ENCODE data around the gene PTCD3.

PTCD3 gene

GRCh38 chr2:86097114-86097896 lies 8.7 kb upstream of the PTCD3 start:
- Histone ChIP-seq H3K27ac (no peak overlapping the region), H3K9ac (ENCODE audit: insufficient read length) (no peak overlapping the region), H3K36me3 (ENCODE audit: insufficient read depth, low read length) (peaks cover 91% of the 10 kb centered on the region), H3K9me3 (ENCODE audit: low read depth, low read length) (peaks cover 3% of the 10 kb centered on the region; the same call in 1 of the 2 replicates), H3K4me3 (no peak overlapping the region)
- TF ChIP-seq FOXP2 (optimal IDR thresholded peaks at IDR 0.05; ENCODE audit: control extremely low read depth, extremely low read length, insufficient read depth): no peak
- TF ChIP-seq EZH2 (IDR thresholded peaks at IDR 0.05): no peak
- no peak for TF ChIP-seq POLR2AphosphoS5 (IDR thresholded peaks at IDR 0.05; ENCODE audit: borderline replicate concordance, low read depth, low read length)
- DNase-seq (ENCODE audit: low read depth, low spot score): no peak

- Histone ChIP-seq H3K36me3 (ENCODE audit: insufficient read depth, low read length) (peaks cover 91% of the 10 kb centered on the region), H3K9me3 (ENCODE audit: low read depth, low read length) (peaks cover 9% of the 10 kb centered on the region), H3K4me3 (no peak overlapping the region), H3K27ac (no peak overlapping the region), H3K9ac (ENCODE audit: insufficient read length) (no peak overlapping the region)
- no peak for TF ChIP-seq FOXP2 (optimal IDR thresholded peaks at IDR 0.05; ENCODE audit: control extremely low read depth, extremely low read length, insufficient read depth)
- no peak for TF ChIP-seq POLR2AphosphoS5 (IDR thresholded peaks at IDR 0.05; ENCODE audit: borderline replicate concordance, low read depth, low read length)
- no peak for TF ChIP-seq EZH2 (IDR thresholded peaks at IDR 0.05)
- DNase-seq (ENCODE audit: low read depth, low spot score): no peak
These were observed 8.1 kb upstream of the PTCD3 start for GRCh38 chr2:86097913-86098312.

- no peak overlapping the region for H3K9ac ChIP-seq (ENCODE audit: insufficient read length)
- peaks cover 69% of the 10 kb centered on the region for H3K36me3 ChIP-seq (ENCODE audit: insufficient read depth, low read length)
These were observed 3.9 kb upstream of the PTCD3 start for GRCh38 chr2:86102157-86102556.

GRCh38 chr2:86105252-86105968 lies 625 bp upstream of the PTCD3 start, which contains the start of gene POLR1A:
POLR1A (minus strand) TSS chr2:86105886; CDS start chr2:86105776, 110 bp downstream.
- Histone ChIP-seq H3K4me3 (peak within 1 kb of the TSS; percentile 97), H3K9ac (ENCODE audit: insufficient read length) (peak within 1 kb of the TSS; percentile 99), H3K9me3 (ENCODE audit: low read depth, low read length) (peaks cover 10% of the 10 kb centered on the region), H3K27ac (peak within 1 kb of the TSS; percentile 93), H3K36me3 (ENCODE audit: insufficient read depth, low read length) (peaks cover 69% of the 10 kb centered on the region)
- DNase-seq (ENCODE audit: low read depth, low spot score): peak; percentile 89
- TF ChIP-seq POLR2AphosphoS5 (IDR thresholded peaks at IDR 0.05; ENCODE audit: borderline replicate concordance, low read depth, low read length) (peak; percentile 54; the same call in 1 of the 2 replicates), EZH2 (IDR thresholded peaks at IDR 0.05) (no peak), FOXP2 (optimal IDR thresholded peaks at IDR 0.05; ENCODE audit: control extremely low read depth, extremely low read length, insufficient read depth) (no peak)

More at GRCh38 chr2:86102157-86102556, 3.9 kb upstream of the PTCD3 start:
- Histone ChIP-seq H3K4me3 (no peak overlapping the region), H3K27ac (no peak overlapping the region), H3K9me3 (ENCODE audit: low read depth, low read length) (peaks cover 10% of the 10 kb centered on the region)
- TF ChIP-seq POLR2AphosphoS5 (IDR thresholded peaks at IDR 0.05; ENCODE audit: borderline replicate concordance, low read depth, low read length): no peak
- no peak for TF ChIP-seq EZH2 (IDR thresholded peaks at IDR 0.05)
- no peak for TF ChIP-seq FOXP2 (optimal IDR thresholded peaks at IDR 0.05; ENCODE audit: control extremely low read depth, extremely low read length, insufficient read depth)
- DNase-seq (ENCODE audit: low read depth, low spot score): no peak

- Histone ChIP-seq H3K9ac (ENCODE audit: insufficient read length) (peak overlapping the region; percentile 99), H3K4me3 (peak overlapping the region; percentile 97), H3K27ac (no peak overlapping the region), H3K9me3 (ENCODE audit: low read depth, low read length) (peaks cover 10% of the 10 kb centered on the region), H3K36me3 (ENCODE audit: insufficient read depth, low read length) (peaks cover 68% of the 10 kb centered on the region)
- TF ChIP-seq EZH2 (IDR thresholded peaks at IDR 0.05) (no peak), FOXP2 (optimal IDR thresholded peaks at IDR 0.05; ENCODE audit: control extremely low read depth, extremely low read length, insufficient read depth) (no peak), POLR2AphosphoS5 (IDR thresholded peaks at IDR 0.05; ENCODE audit: borderline replicate concordance, low read depth, low read length) (no peak)
- no peak for DNase-seq (ENCODE audit: low read depth, low spot score)
These were observed 996 bp downstream of the PTCD3 start for GRCh38 chr2:86107031-86107430.

- TF ChIP-seq FOXP2 (optimal IDR thresholded peaks at IDR 0.05; ENCODE audit: control extremely low read depth, extremely low read length, insufficient read depth) (no peak), EZH2 (IDR thresholded peaks at IDR 0.05) (no peak), POLR2AphosphoS5 (IDR thresholded peaks at IDR 0.05; ENCODE audit: borderline replicate concordance, low read depth, low read length) (no peak)
- no peak for DNase-seq (ENCODE audit: low read depth, low spot score)
- H3K4me3 ChIP-seq: no peak overlapping the region
- peaks cover 98% of the 10 kb centered on the region for H3K36me3 ChIP-seq (ENCODE audit: insufficient read depth, low read length)
- H3K9ac ChIP-seq (ENCODE audit: insufficient read length): no peak overlapping the region
- H3K27ac ChIP-seq: no peak overlapping the region
- no peaks in the 10 kb centered on the region for H3K9me3 ChIP-seq (ENCODE audit: low read depth, low read length)
These were observed 12.1 kb downstream of the PTCD3 start for GRCh38 chr2:86118130-86118529.

GRCh38 chr2:86123328-86123925 lies 17.4 kb downstream of the PTCD3 start:
- Histone ChIP-seq H3K27ac (no peak overlapping the region), H3K9ac (ENCODE audit: insufficient read length) (no peak overlapping the region), H3K4me3 (no peak overlapping the region), H3K9me3 (ENCODE audit: low read depth, low read length) (no peaks in the 10 kb centered on the region), H3K36me3 (ENCODE audit: insufficient read depth, low read length) (peaks cover 100% of the 10 kb centered on the region)
- TF ChIP-seq EZH2 (IDR thresholded peaks at IDR 0.05) (no peak), FOXP2 (optimal IDR thresholded peaks at IDR 0.05; ENCODE audit: control extremely low read depth, extremely low read length, insufficient read depth) (no peak), POLR2AphosphoS5 (IDR thresholded peaks at IDR 0.05; ENCODE audit: borderline replicate concordance, low read depth, low read length) (no peak)
- DNase-seq (ENCODE audit: low read depth, low spot score): no peak

- no peak for DNase-seq (ENCODE audit: low read depth, low spot score)
- H3K36me3 ChIP-seq (ENCODE audit: insufficient read depth, low read length): peaks cover 99% of the 10 kb centered on the region
- H3K4me3 ChIP-seq: no peak overlapping the region
- no peak overlapping the region for H3K9ac ChIP-seq (ENCODE audit: insufficient read length)
- no peaks in the 10 kb centered on the region for H3K9me3 ChIP-seq (ENCODE audit: low read depth, low read length)
- H3K27ac ChIP-seq: no peak overlapping the region
- TF ChIP-seq FOXP2 (optimal IDR thresholded peaks at IDR 0.05; ENCODE audit: control extremely low read depth, extremely low read length, insufficient read depth): no peak
- TF ChIP-seq EZH2 (IDR thresholded peaks at IDR 0.05): no peak
- no peak for TF ChIP-seq POLR2AphosphoS5 (IDR thresholded peaks at IDR 0.05; ENCODE audit: borderline replicate concordance, low read depth, low read length)
These were observed 18.6 kb downstream of the PTCD3 start for GRCh38 chr2:86124683-86125082.

Measured in SK-N-MC (cell line).